Dedifferentiated amniotic fluid mesenchymal stem cell (primary cell): ENCODE data around the gene BAIAP2L2.
"Not testable (repeated sequence)": the region's sequence is repeated elsewhere in the genome, so short reads cannot be mapped to it uniquely, and the experiment has no call there.

Experiments used
- DNase-seq: peaks from one replicate; pipeline ENCODE4 v3.0.0-alpha.2; 2016; ENCODE audit errors: extremely low spot score

Gene BAIAP2L2

DNA sequence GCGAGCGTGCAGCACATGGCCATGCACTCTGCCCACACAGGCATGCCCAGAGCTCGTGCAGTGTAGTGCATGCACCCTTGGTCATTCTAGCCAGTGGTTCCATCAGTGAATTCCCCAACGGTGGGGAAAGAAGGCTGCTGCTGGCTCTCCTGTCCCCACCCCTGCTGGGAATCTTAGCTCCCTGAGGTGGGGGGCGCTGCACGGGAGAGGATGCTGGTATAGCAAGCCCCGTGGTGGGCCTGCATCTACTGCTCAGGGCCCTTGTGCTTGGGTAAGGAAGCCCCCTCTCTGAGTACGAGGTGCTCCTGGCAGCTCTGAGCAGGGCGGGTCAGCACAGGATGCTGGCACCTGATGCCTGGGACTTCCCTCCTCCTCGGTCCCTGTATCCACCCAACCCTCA is 18.5 kb upstream of the BAIAP2L2 start:
- DNase-seq, result no peak

DNA sequence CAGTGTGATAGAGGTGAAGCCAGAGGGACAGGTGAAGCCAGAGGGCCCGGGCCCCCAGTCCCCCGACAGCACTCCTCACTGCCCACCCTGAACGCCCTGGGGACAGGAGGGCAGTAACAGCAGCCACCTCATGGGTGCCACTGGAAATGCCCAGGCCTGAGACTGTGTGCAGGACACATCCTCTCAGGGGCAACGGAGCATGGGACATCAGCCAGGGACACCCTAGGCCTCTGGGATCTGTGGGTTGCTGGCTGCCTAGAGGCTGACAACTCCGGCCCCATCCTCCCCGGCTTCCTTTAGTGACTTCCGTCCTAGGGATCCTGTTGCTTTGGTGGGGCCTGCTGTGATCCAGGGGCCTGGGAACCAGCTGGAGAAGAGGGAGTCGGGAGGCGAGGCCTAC is 17.4 kb upstream of the BAIAP2L2 start:
- DNase-seq, result no peak

DNA sequence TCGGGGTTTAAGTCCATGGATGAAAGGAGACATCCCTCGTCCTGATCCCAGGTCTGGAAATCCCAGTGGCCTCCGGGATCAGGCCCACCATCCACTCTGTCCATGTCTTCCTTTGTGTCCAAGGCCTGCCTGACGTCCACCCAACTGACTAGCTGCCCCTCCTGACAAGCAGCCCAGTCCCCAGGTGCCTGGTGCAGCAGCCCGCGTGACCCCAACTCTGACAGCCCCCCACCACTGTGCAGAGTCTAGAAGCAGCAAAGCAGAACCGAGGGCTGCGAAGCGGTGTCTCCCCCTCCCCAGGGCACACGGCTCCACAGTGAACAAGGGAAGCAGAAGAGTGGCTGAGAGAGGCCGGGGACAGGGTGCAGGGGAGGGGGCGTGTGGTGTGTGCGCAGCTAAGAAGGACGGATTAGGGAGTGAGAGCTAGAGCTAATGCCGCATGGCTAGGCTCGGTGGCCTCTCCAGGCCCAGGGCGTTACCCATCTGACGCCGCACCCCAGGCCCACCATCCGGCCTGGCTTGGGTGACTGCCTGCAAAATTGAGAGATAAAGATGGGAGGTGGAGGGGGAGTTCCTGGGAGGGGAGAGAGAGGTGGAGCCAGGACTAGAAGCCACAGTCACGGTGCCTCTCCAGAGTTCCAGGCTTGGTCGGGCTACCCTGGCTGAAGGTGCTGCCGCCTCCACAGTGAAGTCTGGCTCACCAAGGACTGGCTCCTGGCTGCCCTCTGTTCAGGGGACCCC is 16.6 kb upstream of the BAIAP2L2 start:
- DNase-seq, result no peak

DNA sequence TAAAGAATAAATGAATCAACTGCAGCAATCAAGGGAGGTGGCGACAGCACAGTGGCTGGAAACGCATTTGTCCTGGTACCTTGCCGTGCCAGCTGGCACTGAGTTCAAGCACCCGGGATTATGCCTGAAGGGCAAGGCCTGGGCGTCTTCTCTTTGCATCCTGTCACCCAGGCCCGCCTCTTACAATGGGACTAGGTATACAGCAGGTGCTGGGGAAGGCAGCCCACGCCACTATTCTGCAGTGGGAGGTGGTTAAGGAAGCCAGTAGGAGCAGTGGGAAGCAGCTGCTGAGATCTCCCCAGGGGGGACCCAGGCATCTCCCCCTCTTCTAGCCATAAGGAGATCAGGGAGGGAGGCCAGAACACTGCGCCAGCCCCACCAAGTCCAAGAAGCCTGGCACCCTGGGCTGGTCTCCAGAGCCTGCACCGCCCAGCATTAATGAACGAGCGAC is 15.3 kb upstream of the BAIAP2L2 start:
- no peak for DNase-seq

DNA sequence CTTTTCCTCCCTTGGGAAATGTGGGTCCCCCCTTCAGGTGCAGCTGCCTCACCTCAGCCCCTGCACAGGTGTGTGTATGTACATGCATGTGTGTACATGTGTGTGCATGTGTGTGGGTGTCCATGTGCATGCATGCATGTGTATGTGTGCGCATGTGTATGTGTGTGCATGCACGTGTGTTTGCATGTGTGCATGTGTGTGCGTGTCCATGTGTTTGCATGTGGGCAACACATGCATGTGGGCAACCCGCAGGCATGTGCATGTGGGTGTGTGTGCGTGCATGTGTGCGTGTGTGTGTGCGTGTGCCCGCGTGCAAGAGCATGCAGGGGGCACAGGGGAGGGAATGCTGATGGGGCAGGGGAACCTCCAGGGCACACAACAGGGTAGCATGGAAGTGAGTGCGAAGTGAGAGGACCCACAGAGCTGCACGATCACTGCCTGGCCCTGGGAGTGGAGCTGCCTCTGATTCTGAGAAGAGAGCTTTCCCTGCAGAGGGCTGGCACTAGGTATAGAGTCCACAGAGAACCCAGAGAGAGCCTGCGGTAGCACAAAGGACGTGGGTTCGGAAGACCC is 14.6 kb upstream of the BAIAP2L2 start:
- no peak for DNase-seq

DNA sequence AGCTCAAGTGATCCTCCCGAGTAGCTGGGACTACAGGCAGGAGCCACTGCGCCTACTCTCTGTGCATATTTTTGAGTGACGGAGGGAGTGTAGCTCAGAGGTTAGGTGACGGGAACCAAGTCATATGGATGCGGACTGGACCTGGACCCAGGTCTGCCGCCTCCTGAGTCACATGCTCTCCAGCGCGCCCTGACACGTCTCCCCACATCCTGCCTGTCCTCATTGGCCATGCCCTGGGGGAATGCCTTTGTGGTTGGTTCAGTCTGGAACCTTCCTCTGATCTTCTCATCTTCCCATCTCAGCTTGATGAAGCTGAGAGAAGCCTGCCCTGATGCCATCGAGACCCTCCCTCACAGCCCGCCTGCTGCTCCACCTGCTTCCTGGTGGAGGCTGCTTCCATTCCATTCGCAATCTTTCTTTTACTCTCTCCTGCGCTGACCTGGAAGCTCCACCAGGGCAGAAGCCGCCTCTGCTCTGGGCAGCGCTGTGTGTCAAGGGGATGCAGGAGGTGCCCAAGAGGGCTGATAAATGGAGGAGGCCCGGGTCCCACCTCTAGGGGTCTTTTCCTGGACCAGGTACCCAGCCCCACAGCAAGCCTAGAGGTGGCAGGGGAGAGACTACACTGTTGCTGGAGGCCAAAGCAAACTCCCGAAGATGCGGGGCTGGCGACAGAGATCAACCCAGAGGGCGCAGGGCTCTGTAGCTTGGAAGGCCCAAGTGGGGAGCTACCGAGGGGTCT is 13.9 kb upstream of the BAIAP2L2 start:
- no peak for DNase-seq

DNA sequence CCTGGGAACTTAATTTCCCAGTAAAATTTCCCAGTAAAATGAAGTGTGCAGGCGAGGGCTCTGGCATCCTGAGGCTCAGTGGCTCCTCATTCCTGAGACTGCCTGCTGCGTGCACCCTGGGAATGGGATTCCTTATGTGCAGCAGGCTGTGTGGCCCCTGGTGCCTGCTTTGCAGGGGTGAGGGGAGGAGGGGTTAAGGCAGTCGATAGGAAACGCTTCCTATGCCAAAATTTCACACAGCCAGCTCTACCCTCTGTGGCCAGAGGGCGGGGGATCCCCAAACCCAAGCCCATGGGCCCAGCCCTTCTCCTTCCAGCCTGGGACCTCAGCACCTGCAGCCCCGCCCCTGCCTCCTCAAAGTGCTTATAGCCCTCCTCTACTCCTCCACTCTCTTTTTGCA is 12.1 kb upstream of the BAIAP2L2 start:
- no peak for DNase-seq

DNA sequence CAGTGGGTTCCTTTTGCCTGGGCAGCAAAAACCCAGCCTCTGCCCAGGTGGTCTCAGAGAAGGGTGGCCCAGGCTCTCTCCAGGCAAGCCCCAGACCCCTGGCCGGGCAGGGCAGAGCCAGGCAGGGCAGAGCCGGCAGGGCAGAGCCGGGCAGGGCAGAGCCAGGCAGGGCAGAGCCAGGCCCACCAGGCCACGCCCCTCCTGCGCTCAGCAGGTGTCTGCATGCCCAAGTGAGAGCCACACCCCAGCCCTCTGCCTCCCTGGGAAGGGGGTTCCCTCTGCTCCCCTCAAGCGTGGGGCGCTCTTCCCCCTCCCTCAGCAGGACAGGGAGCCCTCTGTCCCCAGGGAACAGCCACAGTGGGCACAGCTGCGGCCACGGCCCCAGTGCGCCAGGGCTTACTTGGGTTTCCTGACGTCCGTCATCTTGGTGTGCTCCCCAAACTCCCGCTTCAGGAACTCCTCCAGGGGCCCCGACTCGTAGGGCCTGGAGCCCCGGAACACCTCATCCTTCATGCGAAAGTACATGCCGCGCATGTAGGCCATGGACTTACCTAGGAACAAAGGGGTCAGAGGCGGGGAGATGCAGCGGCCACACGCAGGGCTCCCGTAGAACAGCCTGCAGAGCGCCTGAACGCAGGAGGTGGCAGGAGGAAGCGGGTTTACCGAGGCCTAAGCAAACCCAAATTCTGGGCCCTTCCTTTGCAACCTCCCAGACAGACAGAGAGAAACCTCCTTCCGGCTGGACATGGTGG is 10.1 kb upstream of the BAIAP2L2 start:
- DNase-seq, result no peak

DNA sequence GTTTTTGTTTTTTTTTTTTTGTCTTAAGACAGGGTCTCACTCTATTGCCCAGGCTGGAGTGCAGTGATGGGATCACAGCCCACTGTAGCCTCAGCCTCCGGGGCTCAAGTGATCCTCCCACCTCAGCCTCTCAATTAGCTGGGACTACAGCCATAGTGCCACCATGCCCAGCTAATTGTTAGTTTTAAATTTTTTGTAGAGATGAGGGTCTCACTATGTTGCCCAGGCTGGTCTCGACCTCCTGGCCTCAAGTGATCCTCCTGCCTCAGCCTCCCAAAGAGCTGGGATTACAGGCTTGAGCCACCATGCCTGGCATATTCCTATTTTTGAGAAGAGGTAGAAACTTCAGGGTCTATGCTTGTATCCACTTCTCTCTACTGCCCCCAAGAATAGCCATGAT is 8.3 kb upstream of the BAIAP2L2 start:
- not testable (repeated sequence) for DNase-seq

DNA sequence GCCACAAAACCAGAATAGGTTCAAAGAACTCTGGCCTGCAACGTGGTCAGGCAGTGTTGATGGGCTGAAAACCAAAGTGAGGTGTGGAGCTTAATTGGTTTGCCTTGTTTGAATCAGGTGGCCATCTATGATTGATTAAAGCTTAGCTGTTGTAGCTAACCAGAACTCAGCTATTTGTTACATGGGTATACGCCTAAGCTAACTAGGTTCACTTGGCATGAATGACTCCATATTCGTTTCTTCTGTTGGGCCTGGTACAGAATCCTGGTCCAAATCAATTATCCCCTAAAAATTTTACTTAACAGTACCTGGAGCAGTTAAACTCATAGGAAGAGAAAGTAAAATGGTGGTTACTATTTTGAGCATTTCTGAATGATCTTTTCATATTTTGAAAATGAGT is 7.7 kb upstream of the BAIAP2L2 start:
- no peak for DNase-seq

DNA sequence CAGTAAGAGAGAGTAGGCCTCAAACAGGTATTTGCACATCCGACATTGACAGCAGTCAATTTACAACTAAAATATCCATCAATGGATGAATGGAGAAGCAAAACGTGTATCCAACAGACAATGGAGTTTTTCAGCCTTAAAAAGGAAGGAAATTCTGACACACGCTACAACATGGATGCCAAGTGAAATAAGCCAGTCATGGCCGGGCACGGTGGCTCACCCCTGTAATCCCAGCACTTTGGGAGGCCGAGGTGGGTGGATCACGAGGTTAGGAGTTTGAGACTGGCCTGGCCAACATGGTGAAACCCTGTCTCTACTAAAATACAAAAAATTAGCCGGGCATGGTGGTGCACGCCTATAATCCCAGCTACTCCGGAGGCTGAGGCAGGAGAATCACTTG is 7.1 kb upstream of the BAIAP2L2 start:
- DNase-seq, result not testable (repeated sequence)

DNA sequence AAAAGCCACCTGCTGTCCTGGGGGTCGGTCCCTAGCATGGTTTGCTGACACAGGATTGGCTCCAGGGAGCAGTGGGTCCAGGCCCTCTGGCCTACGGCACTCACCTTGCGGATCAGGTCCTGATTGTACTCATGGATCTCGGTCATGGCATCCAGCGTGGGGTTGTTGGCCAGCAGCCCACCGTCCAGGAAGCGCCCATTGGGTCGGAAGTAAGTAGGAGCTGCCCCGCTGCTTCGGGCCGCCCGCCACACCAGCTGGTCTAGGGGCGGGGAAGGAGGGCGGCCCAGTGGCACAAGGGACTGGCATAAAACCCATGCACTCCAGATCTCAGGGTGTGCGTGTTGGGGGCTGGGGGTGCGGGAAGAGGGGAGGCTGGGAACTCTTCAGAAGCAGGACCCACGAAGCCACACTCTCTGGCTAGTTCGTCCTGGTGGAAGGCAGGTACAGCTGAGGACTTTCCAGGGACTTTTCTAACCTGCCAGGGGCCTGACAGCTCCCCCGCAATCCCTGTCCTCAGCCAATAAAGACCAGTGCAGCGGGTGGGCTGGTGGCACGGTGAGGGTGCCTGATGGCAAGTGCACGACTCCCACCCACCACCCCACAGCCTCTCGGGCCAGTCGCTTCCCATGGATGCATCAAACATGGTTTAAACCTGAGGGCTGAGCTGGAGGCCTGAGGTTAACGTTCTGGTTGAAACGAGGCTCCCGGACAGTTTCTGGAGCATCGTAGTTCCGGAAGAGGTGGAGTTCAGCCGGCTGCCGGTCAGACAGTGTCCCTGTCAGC is 5.1 kb upstream of the BAIAP2L2 start:
- DNase-seq, result no peak

DNA sequence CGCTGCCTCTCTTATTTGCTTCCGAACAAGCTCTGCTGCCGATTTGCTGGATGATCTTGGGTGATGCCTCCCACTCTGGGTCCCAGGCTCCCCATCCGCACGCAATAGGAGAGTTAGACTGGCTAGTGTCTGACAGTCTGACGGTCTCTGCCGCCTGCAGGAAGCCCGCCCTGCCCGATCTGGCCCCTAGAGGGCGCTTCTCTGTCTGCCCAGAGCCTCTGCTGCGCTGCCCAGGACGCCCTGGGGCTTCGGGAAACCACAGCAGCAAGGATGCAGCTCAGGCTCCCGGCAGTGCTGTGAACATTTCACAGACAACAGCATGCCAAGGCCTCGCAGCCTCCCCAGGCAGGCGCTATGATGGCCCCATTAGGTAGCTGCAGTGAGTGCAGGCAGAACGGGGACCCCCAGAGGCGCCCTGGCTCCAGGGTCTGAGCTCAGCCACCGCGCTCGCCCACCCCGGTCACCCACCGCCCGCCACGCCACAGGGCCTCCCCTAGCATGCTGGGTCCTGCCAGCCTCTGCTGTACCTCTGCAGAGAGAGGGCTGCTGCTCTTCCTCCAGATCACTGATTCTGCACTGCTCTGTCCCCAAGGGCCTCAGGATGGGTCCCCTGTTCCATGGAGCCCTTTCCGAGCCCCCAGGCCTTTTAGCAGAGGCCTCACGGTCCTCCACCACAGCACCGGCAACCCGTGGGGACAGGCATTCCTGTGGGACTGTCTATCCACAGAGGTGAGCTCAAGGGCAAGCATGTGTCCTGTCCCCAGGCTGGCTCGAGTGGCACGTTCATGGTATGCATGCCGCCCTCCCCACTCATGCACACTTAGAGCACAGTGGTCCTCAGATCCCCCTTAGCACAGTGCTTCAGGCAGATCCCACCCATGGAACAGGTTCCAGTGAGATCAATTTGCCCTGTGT is 4.3 kb upstream of the BAIAP2L2 start:
- DNase-seq, result peak; percentile 67

DNA sequence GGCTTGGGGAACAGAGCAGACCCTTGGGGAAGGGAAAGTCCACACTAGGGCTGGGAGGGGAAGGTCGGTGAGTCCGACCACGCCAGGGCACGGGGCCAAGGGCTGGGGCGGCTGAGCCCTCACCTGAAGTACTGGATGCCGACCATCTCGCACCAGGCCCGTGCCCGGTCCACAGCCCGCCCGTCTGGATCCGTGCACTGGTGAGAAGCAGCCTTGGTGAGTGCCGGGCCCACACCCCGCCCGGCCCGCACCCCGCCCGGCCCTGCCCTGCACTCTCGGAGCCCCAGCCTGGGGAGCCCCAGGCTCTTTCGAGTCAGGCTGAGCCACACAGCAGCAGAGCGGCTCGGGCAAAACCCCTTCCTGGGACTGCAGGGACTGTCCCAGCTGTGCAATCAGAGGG is 1.9 kb upstream of the BAIAP2L2 start:
- no peak for DNase-seq

DNA sequence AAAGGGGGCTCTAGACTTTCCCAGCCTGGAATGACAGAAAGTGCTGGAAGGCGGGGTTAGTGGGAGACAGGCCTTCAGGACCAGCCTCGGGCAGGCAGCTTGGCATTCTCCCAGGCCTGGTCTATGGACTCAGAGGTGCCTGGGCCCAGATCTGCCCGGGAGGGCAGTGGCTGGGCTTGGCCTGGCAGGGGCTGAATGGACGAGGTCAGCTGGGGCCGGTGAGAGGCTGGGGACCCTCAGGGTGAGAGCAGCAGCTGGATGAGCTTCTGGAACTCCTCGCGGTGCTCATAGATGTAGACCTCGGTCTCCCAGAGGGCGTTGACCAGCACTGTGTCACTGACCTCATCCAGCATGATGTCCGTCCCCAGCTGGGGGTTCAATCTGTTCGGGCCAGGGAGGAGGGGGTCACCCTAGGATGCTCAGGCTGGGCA is 1.5 kb upstream of the BAIAP2L2 start:
- DNase-seq, result no peak

DNA sequence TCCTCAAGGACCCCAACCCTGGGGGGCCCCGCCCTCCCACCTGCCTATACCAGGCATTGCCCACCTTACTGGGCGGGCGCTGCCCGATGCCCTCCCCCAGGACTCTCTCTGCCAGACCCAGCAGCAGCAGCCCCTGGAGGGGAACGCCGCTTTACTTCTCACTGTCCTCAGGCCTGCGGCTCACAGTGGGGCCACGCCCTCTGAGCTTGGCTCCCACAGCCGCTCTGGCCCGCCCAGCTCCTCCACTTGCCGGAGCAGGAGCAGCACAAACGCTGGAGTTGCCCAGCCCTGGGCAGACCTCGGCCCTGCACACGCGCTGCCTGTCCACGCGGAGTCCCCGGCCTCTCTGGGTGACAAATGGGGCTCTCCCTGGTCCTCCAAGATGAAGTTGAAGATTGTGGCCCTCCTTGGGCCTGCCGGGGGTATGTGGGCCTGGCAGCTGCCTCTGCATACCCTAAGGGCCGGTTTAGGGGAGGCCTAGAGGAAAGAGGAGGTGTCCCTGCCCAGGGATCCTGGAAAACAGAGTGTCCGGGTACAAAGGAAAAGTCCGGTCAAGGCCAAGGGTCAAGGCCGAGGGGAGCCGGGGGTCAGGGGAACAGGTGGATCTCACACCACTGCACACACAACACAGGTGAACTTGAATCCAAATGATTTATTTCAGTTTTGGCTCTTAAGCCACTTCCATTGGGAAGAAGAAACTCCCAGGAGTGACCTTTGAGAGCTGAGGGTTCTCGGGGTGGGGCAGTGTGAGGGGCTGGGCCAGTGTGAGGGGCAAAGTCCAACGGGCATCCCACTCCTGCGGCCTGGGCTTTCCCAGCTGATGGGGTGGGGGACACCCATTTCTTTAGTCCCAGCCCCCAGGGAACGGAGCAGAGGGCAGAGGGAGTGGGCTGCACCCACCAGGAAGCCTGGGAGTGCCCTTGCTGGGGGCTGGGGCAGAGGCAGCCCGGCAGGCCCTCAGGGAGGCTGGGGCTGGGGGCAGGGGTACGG is 674 bp upstream of the BAIAP2L2 start:
- DNase-seq, result no peak

DNA sequence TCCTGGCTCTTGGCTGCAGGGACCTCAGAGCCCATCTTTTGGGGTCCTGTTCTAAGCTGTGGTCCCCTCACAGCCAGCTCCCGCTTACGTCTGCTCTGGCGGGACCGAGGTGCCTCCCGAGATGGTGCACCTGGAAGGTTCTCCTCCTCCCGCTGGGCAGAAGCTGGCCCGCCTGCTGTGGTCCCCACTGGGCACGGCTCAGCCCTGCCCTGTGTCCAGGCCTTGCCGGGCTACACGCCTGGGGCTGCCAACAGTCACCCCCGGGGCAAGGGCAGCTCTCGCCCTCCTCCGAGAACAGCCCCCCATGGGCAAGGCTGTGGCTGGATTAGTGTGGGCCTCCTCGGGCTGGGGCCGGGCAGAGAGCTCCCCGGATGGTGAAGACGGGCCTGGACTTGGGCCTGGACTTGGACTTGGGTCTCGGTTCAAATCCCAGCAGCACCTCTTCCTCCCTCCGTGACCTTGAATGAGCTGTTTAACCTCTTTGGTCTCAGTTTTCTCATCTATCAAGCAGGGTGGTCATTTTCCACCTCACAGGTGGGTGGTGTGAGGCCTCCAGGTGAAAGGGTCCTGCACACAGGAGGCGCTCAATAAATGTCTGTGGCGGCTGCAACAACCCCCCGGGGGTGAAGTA is 998 bp downstream of the BAIAP2L2 start:
- no peak for DNase-seq

DNA sequence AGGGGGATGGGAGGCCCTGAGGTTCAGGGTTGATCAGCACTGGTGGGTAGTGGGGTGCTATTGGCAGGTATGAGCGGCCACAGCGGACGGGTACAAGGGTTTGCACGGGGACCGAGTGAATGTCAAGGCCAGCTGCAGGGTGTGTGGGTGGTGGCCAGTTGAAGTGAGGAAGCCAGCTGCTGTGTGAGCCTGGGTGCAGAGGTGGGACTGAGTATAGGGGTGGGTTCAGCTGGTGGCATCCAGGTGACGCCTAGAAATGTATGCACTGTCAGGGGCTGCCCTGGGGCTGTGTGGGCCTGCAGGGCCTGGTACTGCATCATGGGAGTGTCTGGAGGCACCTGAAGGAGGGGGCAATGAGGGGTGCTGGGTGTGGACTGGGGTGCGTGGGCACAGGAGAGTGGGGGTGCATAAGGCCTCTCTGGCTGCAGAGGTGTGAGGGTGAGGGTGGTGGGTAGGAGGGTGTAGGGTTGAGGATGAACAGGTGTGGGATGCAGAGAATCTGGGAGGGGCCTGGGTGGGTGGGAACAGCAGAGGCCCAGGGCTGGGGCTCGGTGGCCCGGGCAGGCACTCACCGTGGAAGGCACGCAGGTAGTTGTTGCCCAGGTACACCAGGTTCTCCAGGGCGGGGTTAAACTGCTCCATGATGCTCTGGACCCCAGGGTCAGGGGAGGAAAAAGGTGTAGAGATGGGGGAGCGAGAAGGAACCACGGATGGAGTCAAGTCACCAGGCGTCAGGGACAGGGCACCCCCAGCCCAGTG is 1.7 kb downstream of the BAIAP2L2 start:
- no peak for DNase-seq
